SK-N-SH treated with all-trans-retinoic acid at 6 μM for 48 hours (cell line): ENCODE data around the gene ME3.

ENCODE experiments used
- ATAC-seq: fragments of 200-7000 bp; cut with Tn5 transposase; 3 replicates; pipeline ENCODE4 v1.9.1; 2020; ENCODE audit warnings: mild to moderate bottlenecking, moderate library complexity
- ARNTL ChIP-seq: fragments of 450-650 bp; formaldehyde crosslinking; IDR thresholded peaks from 2 replicates; pipeline ENCODE4 v1.5.0; 2020; ENCODE audit warnings: low read depth, mild to moderate bottlenecking, moderate library complexity, borderline replicate concordance
- BACH2 ChIP-seq: fragments of 250-450 bp; sonication (Bioruptor Pico); IDR thresholded peaks from 2 replicates; pipeline ENCODE4 v1.9.0; 2021; ENCODE audit warnings: mild to moderate bottlenecking, borderline replicate concordance
- CSRNP3 ChIP-seq: fragments of 250-450 bp; sonication (Bioruptor Pico); IDR thresholded peaks from 2 replicates; pipeline ENCODE4 v1.5.1; 2021; ENCODE audit warnings: mild to moderate bottlenecking, moderate library complexity
- ESRRG ChIP-seq: fragments of 250-450 bp; sonication (Bioruptor Pico); IDR thresholded peaks from 2 replicates; pipeline ENCODE4 v1.6.1; 2021; ENCODE audit warnings: mild to moderate bottlenecking
- GLIS3 ChIP-seq: fragments of 250-450 bp; sonication (Bioruptor Pico); IDR thresholded peaks from 2 replicates; pipeline ENCODE4 v1.5.0; 2020; ENCODE audit warnings: mild to moderate bottlenecking, moderate library complexity
- ISL1 ChIP-seq: fragments of 250-450 bp; sonication (Bioruptor Pico); IDR thresholded peaks from 2 replicates; pipeline ENCODE4 v2.1.2; 2022; ENCODE audit warnings: mild to moderate bottlenecking, moderate library complexity
- OSR1 ChIP-seq: fragments of 250-450 bp; sonication (Bioruptor Pico); IDR thresholded peaks from 2 replicates; pipeline ENCODE4 v1.8.0; 2022; ENCODE audit warnings: moderate library complexity, mild to moderate bottlenecking, inconsistent platforms
- POU6F1 ChIP-seq: fragments of 250-450 bp; sonication (Bioruptor Pico); IDR thresholded peaks from 2 replicates; pipeline ENCODE4 v1.8.0; 2021; ENCODE audit warnings: low read depth, mild to moderate bottlenecking, moderate library complexity, borderline replicate concordance
- PPARA ChIP-seq: fragments of 250-450 bp; sonication (Bioruptor Pico); IDR thresholded peaks from 2 replicates; pipeline ENCODE4 v1.5.0; 2020; ENCODE audit warnings: mild to moderate bottlenecking, borderline replicate concordance
- RARB ChIP-seq: fragments of 250-450 bp; sonication (Bioruptor Pico); IDR thresholded peaks from 2 replicates; pipeline ENCODE4 v1.8.0; 2021; ENCODE audit warnings: mild to moderate bottlenecking, moderate library complexity
- SNAI2 ChIP-seq: fragments of 250-450 bp; sonication (Bioruptor Pico); IDR thresholded peaks from 2 replicates; pipeline ENCODE4 v1.5.0; 2020; ENCODE audit warnings: mild to moderate bottlenecking, moderate library complexity
- TCF4 ChIP-seq: fragments of 250-450 bp; sonication (Bioruptor Pico); IDR thresholded peaks from 2 replicates; pipeline ENCODE4 v1.8.0; 2021; ENCODE audit warnings: mild to moderate bottlenecking, moderate library complexity, borderline replicate concordance
- TOX ChIP-seq: fragments of 250-450 bp; sonication (Bioruptor Pico); IDR thresholded peaks from 2 replicates; pipeline ENCODE4 v1.8.0; 2021; ENCODE audit warnings: mild to moderate bottlenecking, moderate library complexity, borderline replicate concordance
- TSHZ2 ChIP-seq: fragments of 250-450 bp; sonication (Bioruptor Pico); IDR thresholded peaks from 2 replicates; pipeline ENCODE4 v1.5.0; 2020; ENCODE audit warnings: mild to moderate bottlenecking, moderate library complexity
- ZC3H10 ChIP-seq: fragments of 250-450 bp; sonication (Bioruptor Pico); IDR thresholded peaks from 2 replicates; pipeline ENCODE4 v1.5.1; 2021; ENCODE audit warnings: mild to moderate bottlenecking, moderate library complexity
- ZFP3 ChIP-seq: fragments of 250-450 bp; sonication (Bioruptor Pico); IDR thresholded peaks from 2 replicates; pipeline ENCODE4 v1.5.0; 2020; ENCODE audit warnings: mild to moderate bottlenecking, moderate library complexity
- ZFP30 ChIP-seq: fragments of 450-650 bp; formaldehyde crosslinking; IDR thresholded peaks from 2 replicates; pipeline ENCODE4 v1.5.0; 2022; ENCODE audit warnings: mild to moderate bottlenecking, moderate library complexity
- ZNF565 ChIP-seq: fragments of 450-650 bp; formaldehyde crosslinking; conservative IDR thresholded peaks from 2 replicates; pipeline ENCODE4 v1.5.0; 2020; ENCODE audit warnings: low read depth, mild to moderate bottlenecking, moderate library complexity
- ZNF70 ChIP-seq: fragments of 450-650 bp; formaldehyde crosslinking; IDR thresholded peaks from 2 replicates; pipeline ENCODE4 v1.5.0; 2020; ENCODE audit warnings: mild to moderate bottlenecking, moderate library complexity
- ZNF8 ChIP-seq: fragments of 450-650 bp; formaldehyde crosslinking; IDR thresholded peaks from 2 replicates; pipeline ENCODE4 v1.5.0; 2020; ENCODE audit warnings: mild to moderate bottlenecking, moderate library complexity
- TF ChIP-seq, protein P1 (sequence below): fragments of 250-450 bp; sonication (Bioruptor Pico); IDR thresholded peaks from 2 replicates; pipeline ENCODE4 v1.8.0; 2020; ENCODE audit warnings: mild to moderate bottlenecking, moderate library complexity, borderline replicate concordance
- TF ChIP-seq, protein P2 (sequence below): fragments of 250-450 bp; sonication (Bioruptor Pico); IDR thresholded peaks from 2 replicates; pipeline ENCODE4 v1.5.1; 2020; ENCODE audit warnings: low read depth, mild to moderate bottlenecking, moderate library complexity

Gene ME3

GRCh38 chr11:86510674-86511073 is 161.7 kb downstream of the ME3 start:
- ATAC-seq = no peak
- TF ChIP-seq, protein P1, sequence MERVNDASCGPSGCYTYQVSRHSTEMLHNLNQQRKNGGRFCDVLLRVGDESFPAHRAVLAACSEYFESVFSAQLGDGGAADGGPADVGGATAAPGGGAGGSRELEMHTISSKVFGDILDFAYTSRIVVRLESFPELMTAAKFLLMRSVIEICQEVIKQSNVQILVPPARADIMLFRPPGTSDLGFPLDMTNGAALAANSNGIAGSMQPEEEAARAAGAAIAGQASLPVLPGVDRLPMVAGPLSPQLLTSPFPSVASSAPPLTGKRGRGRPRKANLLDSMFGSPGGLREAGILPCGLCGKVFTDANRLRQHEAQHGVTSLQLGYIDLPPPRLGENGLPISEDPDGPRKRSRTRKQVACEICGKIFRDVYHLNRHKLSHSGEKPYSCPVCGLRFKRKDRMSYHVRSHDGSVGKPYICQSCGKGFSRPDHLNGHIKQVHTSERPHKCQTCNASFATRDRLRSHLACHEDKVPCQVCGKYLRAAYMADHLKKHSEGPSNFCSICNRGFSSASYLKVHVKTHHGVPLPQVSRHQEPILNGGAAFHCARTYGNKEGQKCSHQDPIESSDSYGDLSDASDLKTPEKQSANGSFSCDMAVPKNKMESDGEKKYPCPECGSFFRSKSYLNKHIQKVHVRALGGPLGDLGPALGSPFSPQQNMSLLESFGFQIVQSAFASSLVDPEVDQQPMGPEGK (CRISPR knock-in tag) = no peak
- TF ChIP-seq ZC3H10 (CRISPR knock-in tag) = no peak
- TF ChIP-seq POU6F1 (CRISPR knock-in tag) = no peak
- TF ChIP-seq ZNF565 (CRISPR knock-in tag) = no peak
- no peak for TF ChIP-seq ARNTL (CRISPR knock-in tag)
- no peak for TF ChIP-seq GLIS3 (CRISPR knock-in tag)
- TF ChIP-seq ZFP30 (CRISPR knock-in tag) = no peak
- TF ChIP-seq BACH2 = no peak
- TF ChIP-seq CSRNP3 = no peak
- TF ChIP-seq SNAI2 (CRISPR knock-in tag) = no peak
- TF ChIP-seq ZNF8 = no peak
- TF ChIP-seq, protein P2, sequence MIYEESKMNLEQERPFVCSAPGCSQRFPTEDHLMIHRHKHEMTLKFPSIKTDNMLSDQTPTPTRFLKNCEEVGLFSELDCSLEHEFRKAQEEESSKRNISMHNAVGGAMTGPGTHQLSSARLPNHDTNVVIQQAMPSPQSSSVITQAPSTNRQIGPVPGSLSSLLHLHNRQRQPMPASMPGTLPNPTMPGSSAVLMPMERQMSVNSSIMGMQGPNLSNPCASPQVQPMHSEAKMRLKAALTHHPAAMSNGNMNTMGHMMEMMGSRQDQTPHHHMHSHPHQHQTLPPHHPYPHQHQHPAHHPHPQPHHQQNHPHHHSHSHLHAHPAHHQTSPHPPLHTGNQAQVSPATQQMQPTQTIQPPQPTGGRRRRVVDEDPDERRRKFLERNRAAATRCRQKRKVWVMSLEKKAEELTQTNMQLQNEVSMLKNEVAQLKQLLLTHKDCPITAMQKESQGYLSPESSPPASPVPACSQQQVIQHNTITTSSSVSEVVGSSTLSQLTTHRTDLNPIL (CRISPR knock-in tag) = no peak
- no peak for TF ChIP-seq ZNF70 (CRISPR knock-in tag)
- no peak for TF ChIP-seq OSR1
- no peak for TF ChIP-seq TSHZ2 (CRISPR knock-in tag)
- no peak for TF ChIP-seq TOX (CRISPR knock-in tag)
- TF ChIP-seq PPARA (CRISPR knock-in tag) = no peak
- TF ChIP-seq ZFP3 (CRISPR knock-in tag) = no peak
- TF ChIP-seq TCF4 = no peak
- no peak for TF ChIP-seq ISL1

DNA sequence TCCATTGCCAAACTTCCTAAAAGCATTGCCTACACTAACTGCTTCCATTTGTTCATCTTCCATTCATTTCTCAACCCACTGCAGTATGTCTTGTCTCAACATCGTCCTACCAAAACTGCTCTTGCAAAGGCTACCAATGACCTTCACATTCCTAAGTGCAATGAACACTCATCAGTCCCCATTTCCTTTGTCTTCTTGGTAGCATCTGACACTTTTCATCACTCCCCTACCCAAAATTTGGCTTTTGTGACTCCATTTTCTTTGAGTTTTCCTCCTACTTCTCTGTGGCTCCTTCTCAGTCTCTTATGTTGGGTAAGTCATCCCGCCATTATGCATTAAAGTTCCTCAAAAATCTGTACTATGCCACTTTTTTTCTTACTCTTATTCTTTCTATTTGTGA is 162.3 kb downstream of the ME3 start:
- ATAC-seq = no peak
- no peak for TF ChIP-seq SNAI2 (CRISPR knock-in tag)
- TF ChIP-seq, protein P1 (CRISPR knock-in tag) = no peak
- TF ChIP-seq BACH2 = no peak
- TF ChIP-seq GLIS3 (CRISPR knock-in tag) = no peak
- TF ChIP-seq, protein P2 (CRISPR knock-in tag) = no peak
- no peak for TF ChIP-seq PPARA (CRISPR knock-in tag)
- TF ChIP-seq ZFP30 (CRISPR knock-in tag) = no peak
- TF ChIP-seq ARNTL (CRISPR knock-in tag) = no peak
- no peak for TF ChIP-seq ZNF565 (CRISPR knock-in tag)
- TF ChIP-seq ESRRG (CRISPR knock-in tag) = no peak
- TF ChIP-seq OSR1 = no peak
- TF ChIP-seq ZNF70 (CRISPR knock-in tag) = no peak
- TF ChIP-seq TSHZ2 (CRISPR knock-in tag) = no peak
- no peak for TF ChIP-seq RARB
- TF ChIP-seq, all 23 proteins: peak for 0
